GM08714 (cell line): ENCODE data around the gene PIGH.
"Not testable (repeated sequence)": the region's sequence is repeated elsewhere in the genome, so short reads cannot be mapped to it uniquely, and the experiment has no call there.

Source experiments
- H3K4me3 ChIP-seq: fragments of 200-500 bp; sonication (Bioruptor generic); 2 replicates; pipeline ENCODE4 v1.5.1; 2014; ENCODE audit warnings: mild to moderate bottlenecking, low read length, inconsistent platforms
- ZNF274 ChIP-seq: IDR thresholded peaks from 2 replicates; pipeline ENCODE4 v1.6.1; 2012; ENCODE audit warnings: mild to moderate bottlenecking, low read depth, low read length

PIGH gene

DNA sequence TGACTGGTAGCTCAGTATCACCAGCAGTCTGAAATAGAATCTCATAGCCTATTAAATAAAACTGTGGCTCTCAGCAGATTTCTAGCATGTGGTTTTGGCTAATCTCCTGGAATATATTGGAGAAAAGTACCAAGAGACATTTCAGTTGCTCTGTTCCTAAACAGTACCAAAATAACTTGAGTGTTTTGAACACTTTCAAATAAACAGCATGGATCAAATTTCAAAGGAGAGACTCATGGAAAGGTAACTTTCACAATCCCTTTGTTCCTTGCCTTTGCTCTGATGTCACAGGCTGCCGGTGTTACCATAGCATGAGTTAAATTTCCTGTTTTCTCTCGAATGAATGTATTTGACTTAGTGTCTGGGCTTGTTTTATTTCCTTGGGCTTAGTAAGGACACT is 23.0 kb upstream of the PIGH start:
- H3K4me3 ChIP-seq, result no peak overlapping the region
- TF ChIP-seq ZNF274, result no peak

DNA sequence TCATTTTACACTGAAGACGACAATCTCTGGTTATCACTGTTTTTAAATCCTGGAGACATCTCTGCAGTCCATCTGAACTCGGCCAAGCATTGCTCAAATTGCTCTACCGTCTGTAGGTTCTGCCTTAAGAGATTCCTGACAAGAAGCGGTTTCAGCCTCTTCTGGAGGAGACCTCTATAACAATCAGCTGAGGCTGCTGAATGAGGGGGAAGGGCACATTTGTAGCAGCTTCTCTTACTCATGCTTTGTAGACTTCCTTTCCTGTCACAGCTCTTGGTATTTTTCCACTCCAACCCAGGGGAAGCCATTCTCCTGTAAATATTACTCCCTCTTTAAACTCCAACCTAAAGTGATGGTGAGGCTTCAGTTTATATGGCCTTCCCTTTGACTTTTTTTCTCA is 22.6 kb upstream of the PIGH start:
- no peak for TF ChIP-seq ZNF274

DNA sequence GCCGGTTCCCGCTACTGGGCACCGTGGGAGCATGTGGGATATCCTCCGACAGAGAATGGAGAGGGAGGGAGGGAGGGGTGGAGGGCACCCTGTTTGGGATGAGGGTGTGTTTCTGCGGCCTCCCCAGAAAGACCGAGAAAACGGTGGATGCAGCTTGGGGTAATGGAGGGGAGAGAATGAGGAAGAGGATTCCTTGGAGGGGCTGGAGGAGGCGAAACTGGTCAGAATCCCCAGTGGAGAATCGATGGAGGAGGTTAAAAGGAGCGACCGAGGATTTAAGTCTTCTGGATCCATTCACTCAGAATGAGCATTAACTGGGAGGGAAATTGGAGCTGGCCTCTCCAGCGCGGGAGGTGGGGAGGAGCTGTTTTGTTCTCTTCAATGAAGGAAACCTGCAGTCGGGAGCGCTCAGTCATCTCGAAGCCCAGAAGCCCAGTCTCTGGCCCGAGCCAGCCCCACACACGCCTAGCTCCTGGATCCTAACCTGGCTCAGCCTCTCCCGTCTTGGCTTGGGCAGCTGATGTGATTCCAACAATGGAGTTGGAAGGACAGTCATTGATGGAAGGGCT is 20.2 kb upstream of the PIGH start:
- TF ChIP-seq ZNF274, result no peak
- peak overlapping the region; percentile 72; the same call in 1 of the 2 replicates for H3K4me3 ChIP-seq

More for the DNA sequence above, 22.6 kb upstream of the PIGH start:
- H3K4me3 ChIP-seq, result no peak overlapping the region

DNA sequence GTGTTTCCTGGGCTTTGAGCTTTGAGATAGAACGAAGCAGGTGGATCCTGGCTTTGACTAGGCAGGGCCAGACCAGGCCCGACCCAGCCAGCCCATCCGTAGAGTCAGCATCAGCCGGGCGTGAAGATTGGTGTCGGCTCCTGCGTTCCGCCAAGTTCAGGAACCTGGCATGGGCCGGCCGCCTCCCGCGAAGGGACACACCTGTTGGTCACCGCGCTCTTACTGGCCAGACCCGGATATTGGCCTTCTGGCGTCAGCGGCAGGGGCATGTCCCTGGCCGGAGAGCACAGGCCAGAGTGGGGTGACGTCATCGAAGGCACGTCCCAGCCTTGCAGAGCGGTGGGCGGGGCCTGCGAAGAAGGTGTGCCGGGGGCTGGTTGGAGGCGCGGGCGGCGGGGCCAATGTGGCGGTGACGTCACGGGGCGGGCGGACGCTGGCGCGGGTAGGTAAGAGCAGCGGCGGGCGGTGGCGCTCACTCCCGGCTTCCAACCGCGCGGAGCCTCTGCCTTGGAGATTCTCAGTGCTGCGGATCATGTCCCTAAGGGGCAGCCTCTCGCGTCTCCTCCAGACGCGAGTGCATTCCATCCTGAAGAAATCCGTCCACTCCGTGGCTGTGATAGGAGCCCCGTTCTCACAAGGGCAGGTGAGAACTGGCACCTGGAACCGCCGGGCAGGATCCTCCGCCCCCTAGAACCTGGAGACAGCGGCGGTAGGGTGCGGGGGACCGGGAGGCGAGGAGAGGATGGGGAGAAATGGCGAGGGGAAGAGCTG is 19.6 kb upstream of the PIGH start, which contains the start of gene ARG2:
TSS of gene ARG2 (plus strand) at position 475 of the 771 bp plus-strand sequence. CDS start at position 533, 58 bp downstream.
- TF ChIP-seq ZNF274, result no peak
- peak within 1 kb of the TSS; percentile 72 for H3K4me3 ChIP-seq

DNA sequence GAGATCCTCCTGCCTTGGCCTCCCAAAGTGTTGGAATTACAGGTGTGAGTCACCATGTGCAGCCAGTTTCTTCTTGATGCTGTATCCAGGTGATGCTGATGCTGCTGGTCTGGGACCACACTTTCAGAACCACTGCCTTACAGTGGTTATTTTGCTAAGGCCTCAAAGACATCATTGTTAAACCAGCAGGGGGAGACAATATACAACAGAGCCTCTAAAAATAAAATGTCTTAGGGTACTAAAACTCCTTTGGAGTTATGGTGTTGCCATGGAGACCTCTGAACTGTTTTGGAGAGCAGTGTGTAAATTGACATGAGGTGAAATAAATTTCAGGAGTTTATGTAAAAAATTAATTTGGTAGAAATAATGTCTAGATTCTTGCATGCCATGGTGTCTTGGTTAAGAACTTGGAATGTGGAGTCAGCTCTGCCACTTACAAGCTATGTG is 18.6 kb upstream of the PIGH start:
- TF ChIP-seq ZNF274, result no peak
- no peak overlapping the region for H3K4me3 ChIP-seq

DNA sequence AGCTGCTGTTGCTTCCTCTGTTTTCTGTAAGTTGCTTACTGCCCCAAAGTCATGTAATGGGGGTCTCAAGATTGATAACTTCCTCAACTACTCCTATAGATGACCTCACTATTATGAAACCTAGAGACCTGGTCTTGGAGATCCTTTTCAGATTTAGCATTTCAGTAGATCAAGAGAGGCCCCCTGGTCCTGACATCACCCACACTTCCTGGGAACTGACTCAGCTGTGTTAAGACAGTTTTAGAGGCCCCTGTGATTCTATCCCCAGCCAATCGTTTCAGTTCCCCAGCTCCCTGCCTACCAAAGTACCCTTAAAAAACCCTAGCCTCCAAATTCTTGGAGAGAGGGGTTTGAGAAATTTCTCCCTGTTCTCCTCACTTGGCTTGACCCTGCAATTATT is 10.4 kb upstream of the PIGH start:
- H3K4me3 ChIP-seq, result no peak overlapping the region
- TF ChIP-seq ZNF274, result no peak

DNA sequence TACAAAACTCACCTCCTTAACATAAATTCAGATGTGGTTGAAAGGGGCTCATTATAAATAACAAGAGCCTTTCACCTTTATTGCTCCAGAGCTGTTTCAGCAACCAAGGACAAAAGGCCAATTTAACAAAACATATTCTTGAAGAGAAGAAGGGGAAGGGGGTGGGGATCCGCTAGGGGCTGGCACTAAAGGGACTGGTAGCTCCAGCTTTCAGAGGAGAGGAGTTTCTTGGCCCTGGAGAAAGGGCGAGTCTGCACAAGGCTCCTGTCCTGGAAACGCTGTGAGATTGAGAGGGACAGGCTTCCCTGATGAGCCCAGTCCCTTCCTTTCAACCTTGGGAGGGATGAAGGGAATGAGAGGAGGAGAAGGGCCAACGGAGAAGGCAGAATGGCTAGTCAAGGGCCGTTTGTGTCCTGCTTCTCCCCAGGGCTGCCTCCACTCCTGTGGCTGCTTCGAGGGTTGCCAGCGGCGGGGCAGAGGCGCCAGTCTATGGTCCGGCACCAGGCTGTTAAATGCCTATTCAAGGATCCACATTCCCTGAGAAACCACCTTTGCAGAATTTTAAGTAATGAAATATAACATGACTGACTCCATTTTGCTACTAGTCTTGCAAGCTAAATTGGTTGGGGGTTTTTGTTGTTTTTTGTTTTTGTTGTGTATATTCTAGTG is 9.7 kb upstream of the PIGH start:
- no peak for TF ChIP-seq ZNF274
- no peak overlapping the region for H3K4me3 ChIP-seq

DNA sequence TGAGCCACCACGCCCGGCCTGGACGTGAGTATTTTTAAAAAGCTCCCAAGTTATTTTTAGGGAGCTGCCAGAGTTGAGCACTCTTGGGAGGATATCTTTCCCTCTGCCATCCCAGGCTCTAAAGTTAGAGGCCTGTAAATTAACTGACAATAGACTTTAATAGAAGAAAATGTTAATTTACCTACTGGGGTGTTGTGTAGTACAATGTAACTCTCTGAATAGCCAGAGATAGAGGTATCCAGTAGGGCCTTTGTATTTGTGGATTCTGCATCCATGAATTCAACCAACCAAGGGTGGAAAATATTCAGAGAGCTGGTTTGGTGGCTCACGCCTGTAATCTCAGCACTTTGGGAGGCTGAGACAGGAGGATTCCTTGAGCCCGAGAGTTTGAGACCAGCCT is 7.6 kb upstream of the PIGH start:
- TF ChIP-seq ZNF274, result no peak
- H3K4me3 ChIP-seq, result no peak overlapping the region

DNA sequence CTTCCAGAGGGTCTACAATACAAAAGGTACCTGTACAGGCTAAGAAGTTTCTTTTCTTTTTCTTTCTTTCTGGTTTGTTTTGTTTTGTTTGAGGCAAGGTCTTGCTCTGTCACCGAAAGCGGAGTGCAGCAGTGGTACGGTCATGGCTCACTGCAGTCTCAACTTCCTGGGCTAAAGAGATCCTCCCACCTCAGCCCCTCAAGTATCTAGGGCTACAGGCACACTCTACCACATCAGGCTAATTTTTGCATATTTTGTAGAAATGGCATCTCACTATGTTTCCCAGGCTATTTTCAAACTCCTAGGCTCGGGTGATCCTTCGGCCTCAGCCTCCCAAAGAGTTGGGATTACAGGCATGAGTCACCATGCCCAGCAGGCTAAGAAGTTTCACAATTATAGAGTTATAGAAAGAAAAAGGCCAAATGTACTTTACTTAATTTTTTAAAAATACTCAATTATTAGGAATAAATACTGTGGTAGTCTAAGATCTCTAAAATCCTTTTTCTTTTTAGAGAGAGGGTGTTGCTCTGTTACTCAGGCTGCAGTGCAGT is 3.0 kb upstream of the PIGH start:
- TF ChIP-seq ZNF274, result no peak
- H3K4me3 ChIP-seq, result no peak overlapping the region

DNA sequence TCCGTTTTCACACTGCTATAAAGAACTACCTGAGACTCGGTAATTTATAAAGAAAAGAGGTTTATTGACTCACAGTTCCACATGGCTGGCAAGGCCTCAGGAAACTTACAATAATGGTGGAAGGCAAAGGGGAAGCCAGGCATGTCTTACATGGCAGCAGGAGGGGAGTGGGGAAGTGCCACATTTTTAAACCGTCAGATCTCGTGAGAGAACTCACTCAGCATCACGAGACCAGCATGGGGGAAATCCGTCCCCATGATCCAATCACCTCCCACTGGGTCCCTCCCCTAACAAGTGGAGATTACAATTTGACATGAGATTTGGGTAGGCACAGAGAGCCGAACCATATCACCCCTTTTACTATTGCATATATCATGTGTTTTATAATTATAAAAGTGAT is 2.0 kb upstream of the PIGH start:
- no peak for TF ChIP-seq ZNF274
- H3K4me3 ChIP-seq, result no peak overlapping the region

DNA sequence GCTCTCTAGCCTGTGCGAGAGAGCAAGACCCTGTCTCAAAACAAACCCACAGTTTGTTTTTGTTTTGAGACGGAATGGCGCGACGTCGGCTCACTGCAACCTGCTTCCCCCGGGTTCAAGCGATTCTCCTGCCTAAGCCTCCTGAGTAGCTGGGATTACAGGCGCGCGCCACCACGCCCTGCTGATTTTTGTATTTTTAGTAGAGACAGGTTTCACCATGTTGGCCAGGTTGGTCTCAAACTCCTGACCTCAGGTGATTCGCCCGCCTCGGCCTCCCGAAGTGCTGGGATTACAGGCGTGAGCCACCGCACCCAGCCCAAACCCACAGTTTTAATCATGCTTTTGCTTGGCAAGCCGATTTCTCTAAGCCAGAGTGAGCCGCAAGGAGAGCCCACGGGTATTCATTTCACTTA is 500 bp upstream of the PIGH start:
- H3K4me3 ChIP-seq, result peak overlapping the region; percentile 82; the same call in 1 of the 2 replicates

DNA sequence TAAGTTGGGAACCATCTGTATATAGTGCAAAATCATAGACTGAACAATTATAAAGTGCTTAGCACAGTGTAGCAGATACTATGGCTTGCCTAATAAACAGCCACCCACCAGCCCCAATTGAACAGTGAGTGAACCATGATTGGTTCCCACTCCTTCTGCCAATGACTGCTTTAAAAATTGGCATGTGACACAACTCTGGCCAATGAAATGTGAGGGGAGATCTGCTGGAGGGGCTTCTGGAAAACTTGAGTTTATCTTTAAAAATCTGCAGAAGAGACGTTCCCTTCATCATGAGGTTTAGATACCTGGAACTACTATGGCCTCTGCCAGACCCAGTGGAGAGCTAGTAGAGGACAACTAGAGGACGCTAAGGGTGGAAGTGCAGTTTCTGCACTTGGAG is 4.7 kb downstream of the PIGH start:
- TF ChIP-seq ZNF274, result no peak
- H3K4me3 ChIP-seq, result no peak overlapping the region

DNA sequence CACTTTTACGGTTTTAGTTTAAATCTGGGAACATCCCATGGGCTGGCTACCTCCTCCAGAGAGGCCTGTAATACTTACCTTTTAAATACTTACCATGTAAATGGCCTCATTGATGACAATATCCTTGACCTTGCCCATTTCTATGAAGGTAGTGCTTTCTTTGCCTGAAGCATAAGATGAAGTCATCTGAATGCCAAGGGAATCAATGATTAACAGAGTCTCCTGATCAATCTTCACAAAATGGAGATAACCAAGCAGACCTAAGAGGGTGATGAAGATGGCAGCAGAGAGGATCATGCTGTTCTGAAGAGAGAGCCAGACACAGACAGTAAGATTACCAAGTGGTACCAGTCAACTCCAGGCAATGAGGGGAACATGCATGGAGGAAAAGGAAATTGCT is 6.4 kb downstream of the PIGH start:
- H3K4me3 ChIP-seq, result not testable (repeated sequence)

DNA sequence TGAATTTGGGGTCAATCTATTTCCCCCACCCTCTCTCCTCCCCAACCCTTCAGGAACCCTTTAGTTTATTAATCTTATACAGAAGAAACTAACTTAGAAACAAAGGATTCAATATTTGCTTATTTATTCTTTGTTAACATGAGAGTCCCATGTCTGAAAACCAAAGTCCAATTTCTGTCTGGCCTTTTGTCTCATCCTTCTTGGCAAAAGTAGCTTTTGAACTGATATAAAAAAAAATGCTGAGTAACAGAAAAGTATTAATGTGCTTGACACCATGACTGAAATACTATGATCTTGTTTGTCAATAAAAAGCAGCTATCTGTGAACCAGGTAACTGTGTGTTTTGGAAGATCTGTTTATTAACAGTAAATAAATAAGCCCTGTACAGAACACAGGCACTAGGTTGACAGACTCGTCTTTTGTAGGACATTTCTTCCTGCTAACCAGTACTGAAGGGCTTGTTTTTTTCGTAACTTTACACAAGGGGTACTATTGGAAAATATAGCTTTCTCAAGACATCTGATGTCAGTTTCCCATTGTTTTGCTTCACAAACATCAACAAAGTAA is 10.8 kb downstream of the PIGH start:
- no peak overlapping the region for H3K4me3 ChIP-seq
- TF ChIP-seq ZNF274, result no peak
